Fibroblast of skin of scalp (primary cell): Measurements from ENCODE around the gene LRCH4. TPM values are rescaled to one million over a fixed set of nuclear protein-coding genes. Genes with fewer than 3 reads are reported as not detected.

Source experiments
- DNase-seq: peaks from one replicate; pipeline ENCODE4 v3.0.0-alpha.2; 2013
- polyA plus RNA-seq, 2 experiments: library from polyadenylated mRNA; unstranded; fragments of 120-200 nt; gene quantifications; one replicate each; pipeline ENCODE4 v1.2.1, GENCODE V29; 2013; ENCODE audit not compliant: insufficient read length in 2 of 2

The LRCH4 gene, protein sequence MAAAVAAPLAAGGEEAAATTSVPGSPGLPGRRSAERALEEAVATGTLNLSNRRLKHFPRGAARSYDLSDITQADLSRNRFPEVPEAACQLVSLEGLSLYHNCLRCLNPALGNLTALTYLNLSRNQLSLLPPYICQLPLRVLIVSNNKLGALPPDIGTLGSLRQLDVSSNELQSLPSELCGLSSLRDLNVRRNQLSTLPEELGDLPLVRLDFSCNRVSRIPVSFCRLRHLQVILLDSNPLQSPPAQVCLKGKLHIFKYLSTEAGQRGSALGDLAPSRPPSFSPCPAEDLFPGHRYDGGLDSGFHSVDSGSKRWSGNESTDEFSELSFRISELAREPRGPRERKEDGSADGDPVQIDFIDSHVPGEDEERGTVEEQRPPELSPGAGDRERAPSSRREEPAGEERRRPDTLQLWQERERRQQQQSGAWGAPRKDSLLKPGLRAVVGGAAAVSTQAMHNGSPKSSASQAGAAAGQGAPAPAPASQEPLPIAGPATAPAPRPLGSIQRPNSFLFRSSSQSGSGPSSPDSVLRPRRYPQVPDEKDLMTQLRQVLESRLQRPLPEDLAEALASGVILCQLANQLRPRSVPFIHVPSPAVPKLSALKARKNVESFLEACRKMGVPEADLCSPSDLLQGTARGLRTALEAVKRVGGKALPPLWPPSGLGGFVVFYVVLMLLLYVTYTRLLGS
- 24.8 TPM for polyA plus RNA-seq (2013, experiment 1 of 2; ENCODE audit: insufficient read length)
- polyA plus RNA-seq (2013, experiment 2 of 2; ENCODE audit: insufficient read length): 24.9 TPM

DNA sequence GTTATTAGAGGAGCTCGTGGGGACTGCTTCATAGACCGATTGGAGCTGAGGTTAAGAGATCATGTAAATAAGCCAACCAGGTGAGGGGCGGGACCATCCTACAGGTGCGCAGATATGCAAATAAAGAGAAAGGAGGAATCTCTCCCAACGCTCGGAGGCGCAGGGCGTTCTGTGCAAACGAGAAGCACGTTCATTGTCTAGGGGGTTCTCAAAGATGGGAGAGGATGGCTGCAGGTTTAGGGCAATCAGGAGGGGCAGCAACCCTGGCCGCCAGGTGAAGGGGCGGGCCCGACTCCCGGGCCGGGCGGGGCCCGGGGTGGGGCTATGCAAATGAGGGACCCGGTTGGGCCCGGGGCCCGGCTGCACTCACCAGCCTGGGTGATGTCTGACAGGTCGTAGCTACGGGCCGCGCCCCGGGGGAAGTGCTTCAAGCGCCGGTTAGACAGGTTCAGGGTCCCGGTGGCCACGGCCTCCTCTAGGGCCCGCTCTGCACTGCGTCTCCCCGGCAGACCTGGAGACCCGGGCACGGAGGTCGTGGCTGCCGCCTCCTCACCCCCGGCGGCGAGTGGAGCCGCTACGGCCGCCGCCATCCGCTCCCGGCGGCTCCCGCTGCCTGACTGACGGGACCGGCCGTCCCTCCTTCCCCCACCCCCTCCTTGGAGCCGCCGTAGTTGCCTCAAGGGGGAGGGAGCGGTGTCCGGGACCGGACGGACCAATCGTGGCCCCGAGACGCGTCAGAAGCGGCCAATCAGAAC lies at the start of gene LRCH4:
Gene LRCH4, minus strand, starts transcription at position 619 of the 755 bp plus-strand sequence. Its CDS starts 29 bp downstream, at position 590.
- DNase-seq: no peak

DNA sequence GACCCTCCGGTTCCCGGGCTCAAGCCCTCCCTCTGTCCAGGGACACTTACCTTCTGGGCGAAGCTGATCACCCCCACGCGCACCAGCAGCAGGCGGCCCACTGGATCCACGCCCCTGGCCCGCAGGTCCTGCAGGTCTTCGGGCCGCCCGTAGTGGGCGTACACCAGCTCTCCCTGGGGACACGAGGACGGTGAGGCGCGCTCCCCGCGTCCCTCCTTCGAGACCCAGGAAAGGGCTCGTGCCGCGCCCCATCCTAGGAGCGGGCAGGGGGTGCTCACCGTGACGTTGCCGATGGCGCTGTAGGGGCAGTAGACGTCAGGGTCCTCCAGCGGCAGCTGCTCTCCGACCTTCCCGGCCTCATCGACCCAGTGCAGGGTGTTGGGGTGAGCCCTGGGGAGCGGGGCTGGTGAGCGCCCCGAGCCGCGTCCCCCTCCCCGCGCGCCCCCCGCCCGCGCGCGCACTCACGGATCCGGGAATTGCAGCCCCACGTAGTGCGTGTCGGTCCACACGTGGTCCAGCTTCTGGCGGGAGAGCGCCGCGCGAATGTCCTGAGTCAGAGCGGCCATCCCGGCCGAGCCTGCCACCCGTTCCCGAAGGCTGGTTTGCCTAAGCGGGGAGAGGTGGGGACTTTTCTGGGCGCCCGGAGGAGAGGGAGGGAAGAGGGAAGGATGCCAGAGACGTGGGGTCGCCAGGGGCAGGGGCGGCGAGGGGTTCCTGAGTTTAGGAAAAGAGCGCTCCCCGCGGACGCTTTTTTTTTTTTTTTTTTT lies 47.2 kb upstream of the LRCH4 start:
- peak; percentile 47 for DNase-seq

DNA sequence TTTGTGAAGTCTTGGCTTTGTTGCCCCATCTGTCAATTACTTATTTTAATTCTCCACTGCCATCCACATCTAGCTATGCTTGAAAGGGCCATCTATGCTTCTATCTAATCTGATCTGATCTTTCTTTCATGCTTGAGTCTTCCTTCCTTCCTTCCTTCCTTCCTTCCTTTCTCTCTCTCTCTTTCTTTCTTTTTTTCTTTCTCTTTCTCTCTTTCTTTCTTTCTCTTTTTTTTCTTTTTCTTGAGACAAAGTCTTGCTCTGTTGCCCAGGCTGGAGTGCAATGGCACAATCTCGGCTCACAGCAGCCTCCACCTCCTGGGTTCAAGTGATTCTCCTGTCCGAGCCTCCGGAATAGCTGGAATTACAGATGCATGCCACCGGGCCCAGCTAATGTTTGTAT lies 44.1 kb upstream of the LRCH4 start:
- DNase-seq: no peak

DNA sequence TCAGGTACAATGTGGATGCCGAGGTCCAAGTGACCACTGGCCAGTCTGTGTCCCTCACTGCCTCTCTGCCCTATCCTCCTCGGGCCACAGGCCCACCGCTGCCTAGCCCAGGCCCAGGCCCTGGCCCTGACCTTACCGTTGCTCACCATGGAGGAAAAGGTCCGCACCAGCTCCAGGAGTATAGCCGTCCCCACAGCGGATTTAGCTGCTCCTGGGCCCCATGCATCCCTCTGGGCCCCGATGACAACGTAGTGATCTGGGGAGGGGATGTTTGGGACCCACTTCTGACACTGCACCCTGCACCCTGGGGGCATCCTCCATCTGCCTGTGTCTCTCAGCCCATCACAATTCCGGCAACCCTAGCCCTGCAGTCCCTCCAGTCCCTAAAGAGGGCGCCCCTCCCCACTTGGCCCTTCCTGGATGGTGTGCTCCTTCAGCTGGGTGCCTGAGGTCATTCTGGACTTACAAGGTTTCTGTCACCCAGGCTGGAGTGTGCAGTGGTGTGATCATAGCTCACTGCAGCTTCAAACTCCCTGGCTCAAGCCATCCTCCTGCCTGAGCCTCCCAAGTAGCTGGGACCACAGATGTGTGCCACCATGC lies 43.3 kb upstream of the LRCH4 start:
- DNase-seq: peak; percentile 12

DNA sequence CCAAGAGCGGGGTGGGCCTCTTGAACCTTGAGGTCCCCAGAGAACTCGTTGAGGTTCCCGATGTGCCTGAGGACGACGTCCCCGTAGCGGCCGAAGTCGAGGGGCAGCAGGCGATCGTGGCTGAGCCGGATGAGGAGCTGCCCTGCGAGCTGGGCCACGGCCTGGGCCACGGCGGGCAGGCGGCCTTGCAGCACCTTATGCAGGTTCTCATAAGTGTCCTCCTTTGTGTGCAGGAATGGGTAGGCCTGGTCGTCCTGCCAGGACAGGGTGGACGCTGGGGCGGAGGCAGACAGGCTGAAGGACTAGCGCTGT lies 41.3 kb upstream of the LRCH4 start:
- DNase-seq: no peak

DNA sequence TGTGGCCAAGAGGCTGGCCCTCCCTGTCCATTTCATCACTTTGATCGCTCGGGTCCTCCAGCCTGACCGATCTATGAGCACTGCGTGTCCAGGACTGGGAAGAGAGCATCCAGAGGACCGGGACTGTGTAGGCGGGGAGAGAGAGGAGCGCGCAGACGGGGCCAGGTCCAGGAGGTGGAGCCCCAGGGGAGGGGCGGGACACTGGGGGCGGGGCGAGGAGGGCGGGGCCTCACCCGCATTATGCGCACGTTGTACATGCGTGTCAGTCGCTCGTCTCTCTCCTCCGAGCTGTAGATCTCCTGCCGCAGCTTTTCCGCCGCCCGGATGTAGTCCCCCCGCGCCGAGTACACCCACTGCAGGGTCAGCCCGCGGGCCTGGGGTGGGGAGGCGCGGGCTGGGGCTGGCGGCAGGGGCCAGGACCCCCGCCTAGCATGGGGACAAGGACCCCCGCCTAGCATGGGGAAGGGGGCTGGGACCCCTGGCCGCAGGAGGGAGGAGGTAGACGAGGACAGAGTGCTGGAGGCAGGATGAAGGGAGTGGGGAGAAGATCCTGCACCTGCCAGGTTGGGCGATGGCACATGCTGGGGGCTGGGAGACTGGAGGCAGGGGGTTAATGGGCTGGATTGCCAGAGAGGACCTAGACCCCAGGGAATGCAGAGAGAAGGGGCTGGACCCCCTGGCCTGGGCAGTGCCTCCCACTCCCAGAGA lies 40.8 kb upstream of the LRCH4 start:
- peak; percentile 79 for DNase-seq

DNA sequence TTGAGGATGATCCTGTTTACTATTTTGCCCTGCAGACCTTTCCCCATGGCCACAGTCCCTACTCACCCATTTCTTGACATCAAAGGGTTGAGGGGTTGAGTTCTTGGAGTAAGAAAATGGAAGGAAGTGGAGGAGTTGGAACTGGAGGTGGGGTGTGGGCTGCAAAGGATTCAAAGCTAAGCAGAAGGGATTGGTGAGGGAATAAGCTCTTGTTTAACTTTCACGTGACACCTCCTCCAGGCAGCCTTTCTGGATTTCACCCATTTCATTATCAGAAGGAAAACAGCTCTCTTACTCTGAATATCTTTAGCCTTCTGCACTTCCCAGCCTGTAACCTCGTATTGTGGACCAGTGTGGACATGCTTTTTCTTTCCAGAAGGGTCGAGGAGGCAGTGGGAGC lies 40.1 kb upstream of the LRCH4 start:
- no peak for DNase-seq

DNA sequence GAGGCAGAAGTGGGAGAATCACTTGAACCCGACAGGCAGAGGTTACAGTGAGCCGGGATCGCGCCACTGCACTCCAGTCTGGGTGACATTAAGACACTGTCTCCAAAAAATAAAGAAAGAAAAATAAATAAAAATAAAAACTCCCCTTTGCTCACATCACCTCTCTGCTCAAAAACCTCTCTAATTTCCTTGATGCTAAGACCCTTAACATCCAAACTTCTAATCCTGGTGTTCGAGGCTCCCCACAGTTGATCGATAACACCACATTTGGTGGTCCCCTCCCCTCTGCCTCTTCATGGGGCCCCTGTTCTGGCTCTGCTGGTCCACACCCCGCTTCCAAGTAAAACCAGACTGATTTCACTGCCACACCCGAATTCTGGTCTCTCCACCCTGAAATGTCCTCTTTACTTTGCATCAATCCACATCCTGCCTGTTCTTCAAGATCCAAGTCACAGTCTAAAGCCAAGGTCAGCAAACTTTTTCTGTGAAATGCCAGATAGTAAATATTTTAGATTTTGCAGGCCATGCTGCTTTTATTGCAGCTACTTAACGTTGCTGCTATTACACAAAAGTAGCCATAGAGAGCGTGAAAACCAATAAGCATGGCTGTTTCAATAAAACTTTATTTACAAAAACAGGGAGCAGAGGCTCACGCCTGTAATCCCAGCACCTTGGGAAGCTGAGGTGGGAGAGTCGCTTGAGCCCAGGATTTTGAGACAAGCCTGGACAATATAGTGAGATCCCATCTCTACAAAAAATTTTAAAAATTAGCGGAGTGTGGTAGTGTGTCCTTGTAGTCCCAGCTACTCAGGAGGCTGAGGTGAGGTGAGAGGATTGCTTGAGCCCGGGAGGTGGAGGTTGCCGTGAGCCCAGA lies 38.3 kb upstream of the LRCH4 start:
- no peak for DNase-seq

DNA sequence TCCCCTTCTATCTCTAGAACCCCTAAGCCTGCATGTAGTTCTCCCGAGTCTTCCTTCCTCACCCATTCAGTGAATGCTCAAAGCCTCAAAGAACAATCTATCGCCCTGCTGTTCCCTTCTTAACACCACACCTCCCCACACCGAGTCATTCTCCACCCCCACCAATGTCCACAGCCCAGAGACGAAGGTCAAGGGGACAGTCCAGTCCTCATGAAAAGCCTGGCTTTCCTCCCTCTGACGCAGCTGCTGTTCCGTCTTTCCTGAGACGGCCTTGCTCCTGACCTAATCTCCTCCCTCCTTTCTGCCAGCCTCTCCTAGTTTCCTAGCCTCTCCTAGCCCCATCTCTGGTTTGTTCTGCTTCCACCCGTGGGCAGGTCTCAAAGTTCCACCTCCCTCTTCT lies 35.6 kb upstream of the LRCH4 start:
- no peak for DNase-seq

DNA sequence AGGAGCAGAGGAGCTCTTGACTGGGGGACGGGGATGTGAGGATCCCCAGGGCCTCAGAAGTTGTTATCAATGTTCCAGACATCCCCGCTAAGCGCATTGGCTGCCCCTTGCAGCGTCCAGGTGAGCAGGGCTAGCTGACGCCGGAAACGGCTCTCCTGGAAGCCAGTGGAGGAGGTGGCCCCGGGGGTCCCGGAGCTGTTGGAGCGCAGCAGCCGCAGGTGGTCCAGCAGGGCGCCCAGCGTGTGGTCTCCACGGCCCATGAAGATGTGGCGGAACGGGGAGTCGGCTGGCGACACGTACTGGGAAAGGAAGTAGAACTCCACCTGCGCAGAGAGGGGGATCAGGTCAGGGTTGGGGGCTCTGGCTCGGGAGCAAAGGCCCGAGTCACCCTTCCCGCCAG lies 34.9 kb upstream of the LRCH4 start:
- no peak for DNase-seq

DNA sequence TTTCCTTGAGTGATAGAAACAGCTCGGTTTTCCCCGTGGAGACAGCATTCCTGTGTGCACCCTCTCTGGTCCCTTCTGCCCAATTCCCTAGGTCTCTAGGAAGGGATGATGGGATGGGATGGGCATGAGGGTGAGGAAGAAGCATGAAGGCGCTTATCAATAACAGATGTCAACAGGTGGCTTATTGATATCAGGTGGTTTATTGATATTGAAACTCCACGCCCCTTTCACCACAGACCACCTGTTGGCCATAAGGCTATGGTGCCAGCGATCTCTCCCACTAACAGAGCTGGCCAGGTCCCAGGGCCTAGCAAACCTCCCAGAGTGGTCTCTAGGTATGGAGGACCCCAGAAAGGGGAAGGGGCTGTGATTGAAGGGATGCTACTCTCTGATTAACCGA lies 34.3 kb upstream of the LRCH4 start:
- no peak for DNase-seq

DNA sequence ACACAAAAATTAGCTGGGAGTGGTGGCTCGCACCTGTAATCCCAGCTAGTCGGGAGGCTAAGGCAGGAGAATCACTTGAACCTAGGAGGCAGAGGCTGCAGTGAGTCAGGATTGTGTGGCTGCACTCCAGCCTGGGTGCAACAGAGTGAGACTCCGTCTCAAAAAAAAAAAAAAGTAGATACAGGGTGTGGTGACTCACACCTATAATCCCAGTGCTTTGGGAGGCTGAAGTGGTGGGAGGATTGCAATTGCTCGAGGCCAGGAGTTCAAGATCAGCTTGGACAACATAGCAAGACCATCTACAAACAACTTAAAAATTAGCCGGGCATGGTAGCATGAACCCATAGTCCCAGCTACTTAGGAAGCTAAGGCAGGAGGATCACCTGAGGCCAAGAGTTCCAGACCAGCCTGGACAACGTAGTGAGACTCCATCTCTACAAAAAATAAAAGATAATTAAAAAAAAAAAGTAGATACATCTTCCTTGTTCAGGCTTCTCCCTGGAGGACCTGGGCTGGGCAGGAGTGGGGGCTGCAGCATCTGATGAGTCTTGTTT lies 28.5 kb upstream of the LRCH4 start:
- DNase-seq: no peak

DNA sequence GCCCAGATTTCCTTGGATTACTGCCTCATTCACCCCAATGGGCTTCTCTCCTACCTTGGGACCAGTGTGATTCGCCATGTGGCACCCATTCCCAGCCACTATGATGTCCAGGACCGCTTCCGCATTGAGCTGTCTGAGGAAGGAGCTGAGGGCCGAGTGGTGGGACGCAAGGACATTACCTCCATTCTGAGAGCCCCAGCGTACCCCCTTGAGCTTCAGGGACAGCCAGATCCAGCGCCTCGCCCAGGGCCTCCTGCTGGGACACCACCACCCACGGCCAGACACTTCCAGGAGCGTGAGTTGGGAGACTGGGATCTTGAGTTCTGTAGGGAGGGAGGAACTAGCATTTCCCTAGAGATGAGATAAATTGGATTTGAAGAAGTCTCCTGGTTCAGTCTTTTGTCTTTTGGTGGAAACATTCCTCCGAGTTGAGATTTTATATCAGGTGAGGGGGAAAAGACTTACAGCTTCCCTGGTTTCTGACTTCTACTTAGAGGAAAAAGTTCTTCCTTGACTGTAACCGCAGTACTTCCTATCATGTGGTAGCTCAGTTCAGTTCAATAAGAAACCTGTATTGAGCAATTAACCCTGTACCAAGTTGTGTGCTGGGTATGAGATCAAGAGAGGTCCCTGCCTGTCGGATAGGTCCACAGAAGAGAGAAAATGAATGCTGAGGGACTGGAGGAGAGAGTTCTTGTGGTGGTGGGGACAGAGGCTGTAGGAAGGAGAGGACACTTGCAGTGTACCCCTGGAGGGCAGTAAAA lies 27.7 kb upstream of the LRCH4 start:
- DNase-seq: no peak

DNA sequence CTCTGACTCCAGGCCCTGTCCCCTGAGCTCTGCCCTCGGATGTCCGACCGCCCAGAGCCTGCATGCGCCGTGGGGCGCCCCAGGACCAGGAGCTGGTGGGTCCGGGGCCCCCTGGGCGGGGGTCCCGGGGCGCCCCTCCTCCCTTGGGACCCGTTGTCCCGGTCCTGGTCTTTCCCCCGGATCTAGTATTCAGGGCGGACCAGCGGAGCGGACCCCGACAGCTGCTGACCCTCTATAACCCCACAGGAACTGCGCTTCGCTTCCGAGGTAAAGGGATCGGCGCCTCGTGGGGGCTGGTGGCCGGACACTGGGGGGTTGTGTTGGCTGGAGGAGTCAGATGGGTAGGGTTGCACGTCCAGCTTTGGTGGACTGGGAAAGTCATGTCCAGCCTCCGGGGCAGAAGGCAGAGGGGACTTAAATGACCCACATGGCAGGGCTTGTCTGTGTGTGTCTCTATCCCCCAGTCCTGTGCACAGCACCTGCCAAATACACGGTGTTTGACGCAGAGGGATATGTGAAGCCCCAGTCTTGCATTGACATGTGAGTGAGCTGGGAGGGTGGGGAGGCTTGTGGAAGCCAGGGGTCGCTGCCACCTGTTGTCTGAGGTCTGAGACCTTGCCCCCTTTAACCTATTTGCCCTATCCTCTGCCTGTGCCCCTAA lies 26.9 kb upstream of the LRCH4 start:
- no peak for DNase-seq

DNA sequence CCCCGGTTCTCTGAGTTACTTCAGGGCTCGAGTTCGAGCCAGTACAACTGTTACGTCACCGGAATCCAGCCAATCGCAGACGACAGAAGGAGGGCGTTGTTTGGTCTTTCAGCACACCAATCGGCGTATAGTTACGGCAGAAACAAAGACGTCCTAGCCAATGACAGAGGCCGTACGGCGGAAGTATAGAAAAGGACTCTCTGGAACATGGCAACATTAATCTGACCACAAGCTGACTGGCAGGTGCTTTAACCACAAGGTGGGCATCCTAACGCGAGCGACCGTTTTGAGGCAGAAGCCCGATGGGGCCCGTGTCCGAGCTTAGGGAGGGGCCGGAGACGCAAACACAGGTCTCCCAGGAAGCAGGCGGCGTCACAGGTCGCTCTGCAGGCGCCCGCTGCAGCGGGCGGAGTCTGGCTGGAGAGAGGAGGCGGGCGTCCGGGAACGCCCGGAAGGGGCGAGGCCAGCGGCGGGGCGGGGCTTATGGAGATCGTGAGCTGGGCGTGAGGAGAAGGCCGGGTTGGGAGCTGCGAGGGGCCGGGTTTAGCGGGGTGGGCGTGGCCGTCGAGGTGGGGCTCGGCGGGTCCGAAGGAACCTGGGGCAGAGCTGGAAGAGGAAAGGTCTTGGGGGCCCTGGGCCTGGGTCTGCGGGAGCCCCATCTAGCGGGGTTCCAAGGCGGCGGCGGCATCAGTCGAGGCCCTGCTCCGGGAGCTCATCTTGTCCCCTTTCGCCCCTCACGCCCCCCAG lies 26.2 kb upstream of the LRCH4 start, which contains the start of gene MOSPD3:
Gene MOSPD3, plus strand, starts transcription at position 558 of the 747 bp plus-strand sequence. CDS start 252 bp downstream, outside the sequence.
- DNase-seq: peak; percentile 99

DNA sequence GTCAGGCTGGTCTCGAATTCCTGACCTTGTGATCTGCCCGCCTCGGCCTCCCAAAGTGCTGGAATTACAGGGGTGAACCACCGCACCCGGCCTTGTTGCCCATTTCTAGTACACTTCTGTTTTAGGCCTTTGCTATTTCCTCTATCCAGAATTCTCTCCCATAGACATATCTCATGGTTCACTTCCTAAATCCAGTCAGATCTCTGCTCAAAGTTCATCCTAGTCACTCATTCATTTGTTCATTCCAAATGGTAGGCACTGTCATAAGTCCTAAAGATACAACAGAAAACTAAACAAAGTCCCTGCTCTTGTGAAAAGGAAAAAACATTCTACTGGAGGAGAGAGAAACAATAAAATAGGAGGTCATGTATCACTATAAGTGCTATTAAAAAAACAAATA lies 24.0 kb upstream of the LRCH4 start:
- DNase-seq: no peak

DNA sequence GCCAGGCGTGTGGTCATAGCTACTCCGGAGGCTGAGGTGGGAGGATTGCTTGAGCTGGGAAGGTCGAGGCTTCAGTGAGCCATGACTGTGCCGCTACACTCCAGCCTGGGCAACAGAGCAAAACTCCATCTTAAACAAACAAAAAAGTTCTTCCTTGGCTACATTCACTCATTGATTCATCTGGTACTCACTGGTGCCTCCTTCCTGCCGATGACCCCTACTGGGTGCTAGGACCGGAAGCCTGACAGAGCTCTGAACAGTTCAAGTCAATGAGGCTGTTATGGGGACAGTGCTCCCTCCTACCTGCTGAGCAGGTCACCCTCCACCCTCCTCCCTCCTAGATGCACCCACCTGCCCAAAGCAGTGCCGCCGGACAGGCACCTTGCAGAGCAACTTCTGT lies 21.2 kb upstream of the LRCH4 start:
- no peak for DNase-seq

DNA sequence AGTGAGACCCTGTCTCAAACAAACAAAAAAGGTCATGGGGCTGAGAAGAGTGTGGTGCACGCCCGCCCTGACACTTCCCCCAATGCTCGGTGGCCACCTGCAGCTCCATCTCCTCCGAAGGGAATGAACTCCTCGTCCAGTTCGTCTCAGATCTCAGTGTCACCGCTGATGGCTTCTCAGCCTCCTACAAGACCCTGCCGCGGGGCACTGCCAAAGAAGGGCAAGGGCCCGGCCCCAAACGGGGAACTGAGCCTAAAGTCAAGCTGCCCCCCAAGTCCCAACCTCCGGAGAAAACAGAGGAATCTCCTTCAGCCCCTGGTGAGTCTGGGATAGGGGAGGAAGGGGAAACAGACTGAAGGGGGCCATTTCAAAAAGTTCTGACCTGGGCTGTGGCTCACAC lies 20.4 kb upstream of the LRCH4 start:
- no peak for DNase-seq
